ENCODE measurements around the gene MGP.

Gene MGP

DNA sequence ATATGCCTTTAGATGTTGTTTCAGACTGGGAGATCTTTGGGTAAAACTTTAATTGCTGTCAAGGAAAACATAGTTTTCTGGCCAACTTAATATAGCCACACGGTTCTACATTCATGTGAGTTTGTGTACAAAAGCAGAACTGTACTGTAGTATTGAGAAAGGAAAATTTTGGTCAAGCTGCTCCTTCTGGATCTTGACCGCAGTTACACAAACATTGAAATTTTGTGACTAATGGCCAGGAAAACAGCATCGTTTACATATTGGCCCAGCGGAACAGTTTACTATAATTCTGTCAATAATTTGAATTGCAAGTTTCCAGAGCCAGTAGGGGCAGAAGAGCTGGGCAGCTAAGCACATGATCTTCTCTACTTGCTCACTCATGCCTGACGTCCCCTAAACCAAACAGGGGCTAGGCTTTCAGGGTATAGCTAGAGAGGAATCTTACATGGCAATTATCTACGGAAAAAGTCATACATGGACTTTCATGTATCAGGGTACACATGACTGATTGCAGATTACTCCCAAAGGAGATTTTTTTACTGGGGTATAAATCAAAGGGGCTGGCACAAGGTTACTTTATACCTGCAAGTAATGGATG, 31.0 kb downstream of the MGP start:
- no peak for DNase-seq

DNA sequence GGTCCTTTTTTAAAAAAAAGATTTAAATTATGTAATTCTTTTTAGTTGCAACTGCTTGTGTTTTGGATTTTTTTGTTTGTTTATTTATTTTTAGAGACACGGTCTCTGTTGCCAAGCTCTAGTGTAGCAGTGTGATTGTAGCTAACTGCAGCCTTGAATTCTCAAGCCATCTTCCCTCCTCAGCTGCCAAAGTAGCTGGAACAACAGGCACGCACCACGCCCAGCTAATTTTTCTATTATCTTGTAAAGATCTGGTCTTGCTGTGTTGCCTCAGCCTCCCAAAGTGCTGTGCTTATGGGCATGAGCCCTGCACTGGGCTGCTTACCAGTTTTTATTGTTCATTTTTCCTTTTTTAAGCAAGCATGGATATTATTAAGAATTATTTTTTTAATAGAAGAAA, 31.7 kb downstream of the MGP start:
- no peak for DNase-seq

DNA sequence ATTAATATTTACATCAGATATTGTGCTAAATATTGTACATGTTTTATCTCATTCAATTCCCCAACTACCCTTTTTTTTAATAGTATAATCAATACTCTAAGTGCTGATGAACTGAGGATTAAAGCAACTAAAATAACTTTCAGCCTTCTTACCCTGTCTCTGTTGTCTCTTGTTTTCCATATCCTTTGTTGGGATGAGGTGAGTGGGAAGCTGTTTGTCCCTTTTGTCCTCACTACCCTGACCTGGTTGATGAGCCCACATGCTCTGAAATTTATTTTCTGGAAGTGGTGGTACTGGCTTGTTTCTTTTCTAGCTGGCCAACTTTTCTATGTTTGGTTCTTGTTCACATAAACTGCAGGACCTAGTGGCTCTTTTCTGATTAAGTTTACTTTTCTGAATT, 32.8 kb downstream of the MGP start:
- DNase-seq, result no peak

DNA sequence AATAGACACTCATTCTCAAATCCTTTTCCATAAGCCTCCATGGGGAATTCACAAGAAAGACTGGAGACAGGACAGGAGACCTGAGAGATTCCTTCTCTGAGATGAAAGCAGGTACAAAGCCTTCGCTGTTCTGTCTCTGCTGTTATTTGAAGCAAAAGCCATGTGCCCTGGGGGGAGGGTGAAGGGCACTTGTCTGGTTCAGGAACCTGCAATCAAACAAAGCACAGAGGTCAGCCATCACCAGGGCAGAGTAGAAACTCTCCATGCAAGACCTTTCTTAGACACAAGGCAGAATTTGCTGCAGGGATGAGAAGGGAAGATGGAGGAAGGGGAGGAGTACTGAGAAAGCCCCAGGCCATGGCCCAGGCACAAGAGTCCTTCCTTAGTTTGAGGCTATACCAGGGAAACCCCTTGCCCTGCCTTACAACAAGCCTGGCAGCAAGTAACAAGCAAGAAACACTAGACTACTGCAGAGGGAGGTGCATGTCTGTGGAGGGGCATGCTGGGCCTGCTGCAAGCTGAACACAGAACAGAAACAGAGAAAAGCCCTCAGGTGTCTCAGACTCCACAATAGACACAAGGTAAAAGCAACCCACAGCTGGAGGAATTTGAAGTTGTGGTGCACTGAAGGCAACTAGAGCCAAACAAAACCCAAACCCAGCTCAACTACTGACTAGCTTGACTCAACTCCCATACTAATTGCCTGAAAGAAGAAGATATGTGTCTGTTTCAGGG, 34.6 kb downstream of the MGP start:
- no peak for DNase-seq

DNA sequence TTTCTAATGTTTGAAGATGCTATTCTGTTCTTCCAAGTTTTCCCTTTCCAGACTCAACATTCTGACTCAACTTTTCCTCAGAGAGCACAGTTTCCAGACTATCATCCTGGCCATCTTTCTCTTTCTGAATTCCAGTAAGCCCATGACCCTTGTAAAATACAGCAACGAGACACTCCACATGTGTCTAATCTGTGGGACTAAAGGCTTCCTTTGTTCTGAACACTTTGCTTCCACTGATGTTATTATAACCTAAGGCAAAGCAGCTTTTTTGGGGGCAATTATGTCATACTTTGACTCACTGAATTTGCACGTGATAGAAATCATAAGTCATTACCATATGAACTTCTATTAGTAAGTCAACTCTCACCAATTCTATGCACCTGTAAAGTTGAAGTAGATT, 36.0 kb downstream of the MGP start:
- DNase-seq, result no peak

DNA sequence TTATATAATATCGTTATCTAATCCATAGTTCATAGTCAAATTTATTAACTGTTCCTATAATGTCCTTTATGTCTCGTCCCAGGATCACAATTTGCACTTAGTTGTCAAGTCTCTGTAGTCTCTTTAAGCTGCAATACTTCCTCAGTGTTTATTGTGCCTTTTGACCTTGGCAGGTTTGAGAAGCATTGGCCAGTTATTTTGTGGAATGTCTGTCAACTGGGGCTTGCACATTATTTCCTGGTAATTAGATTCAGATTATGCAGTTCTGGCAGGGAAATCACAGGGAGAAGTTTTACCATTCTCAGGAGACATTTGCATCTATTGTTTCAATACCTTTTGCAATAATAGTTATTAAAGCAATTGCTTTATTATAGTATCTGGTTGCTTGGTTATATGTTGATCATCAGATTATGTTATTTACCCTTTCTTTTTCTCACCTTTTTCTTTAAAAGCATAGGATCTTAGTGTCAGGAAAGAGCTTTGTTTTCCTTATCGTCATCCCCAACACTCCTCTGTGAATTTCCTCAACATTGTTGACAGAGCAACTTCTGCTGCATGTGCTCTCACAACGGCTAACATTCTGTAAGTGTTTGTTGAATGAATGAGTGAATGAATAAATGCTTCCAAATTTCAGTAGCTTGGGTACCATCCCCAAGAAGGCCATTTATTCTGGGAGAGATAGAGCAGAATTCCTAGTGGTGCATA, 38.6 kb downstream of the MGP start:
- no peak for DNase-seq

DNA sequence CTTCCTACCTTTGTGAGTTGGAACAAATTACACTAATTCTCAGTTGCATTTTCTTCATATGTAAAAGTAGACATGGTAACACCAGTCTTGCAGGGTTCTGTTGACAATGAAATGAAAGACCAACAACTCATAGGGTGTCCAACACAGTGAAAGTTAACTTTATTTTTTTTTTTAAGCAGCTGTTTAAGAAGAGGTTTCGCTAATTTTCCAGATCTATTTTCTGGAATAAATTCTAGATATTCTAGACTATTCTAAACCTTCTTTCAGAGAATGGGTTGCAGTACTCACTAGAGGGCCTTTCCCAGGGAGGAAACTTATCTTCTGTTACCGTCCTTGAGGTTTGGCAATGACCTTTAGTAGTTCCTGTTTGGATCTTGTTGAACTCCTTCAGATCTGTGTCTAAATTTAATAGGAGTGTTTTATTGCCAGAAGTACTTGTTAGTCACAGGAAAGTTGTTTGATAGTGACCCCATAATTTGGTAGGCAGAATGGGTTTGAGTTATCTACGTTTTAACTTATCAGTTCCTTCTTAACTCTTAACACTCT, 39.5 kb downstream of the MGP start:
- no peak for DNase-seq

DNA sequence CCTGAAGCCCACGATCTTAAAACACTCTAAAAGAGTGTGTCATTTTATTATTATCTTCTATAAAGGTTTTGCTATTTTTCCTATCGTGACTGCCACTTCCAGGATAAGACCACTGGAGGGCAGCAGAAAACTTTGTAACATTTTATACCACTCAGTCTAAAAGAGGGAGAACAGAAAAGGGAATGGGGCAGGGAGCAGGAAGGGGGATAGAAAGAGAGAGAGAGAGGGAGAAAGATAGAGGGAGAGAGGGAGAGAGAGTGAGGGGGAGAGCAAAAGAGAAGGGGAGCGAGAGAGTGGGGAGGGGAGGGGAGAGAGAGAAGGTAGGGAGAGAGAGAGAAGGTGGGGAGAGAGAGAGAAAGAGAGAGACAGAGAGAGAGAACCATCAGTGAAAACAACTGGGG, 40.3 kb downstream of the MGP start:
- DNase-seq, result peak; percentile 21

DNA sequence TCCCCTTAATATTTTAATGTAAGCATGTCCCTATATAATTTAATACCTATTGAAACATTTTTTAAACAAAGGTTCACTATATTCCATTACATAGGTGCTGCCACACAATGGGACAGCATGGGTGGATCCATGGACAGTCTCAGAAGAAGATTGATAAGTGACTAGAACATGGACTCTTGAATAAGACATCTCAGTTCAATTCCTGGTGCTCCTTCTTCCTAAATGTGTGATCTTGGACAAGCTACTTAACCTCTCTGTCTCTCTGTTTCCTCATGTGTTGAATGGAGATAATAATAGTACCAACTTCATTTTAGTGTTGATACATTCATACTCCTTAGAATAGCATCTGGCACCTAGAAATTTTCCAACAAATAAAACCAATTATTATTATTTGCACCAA, 41.3 kb downstream of the MGP start:
- no peak for DNase-seq

DNA sequence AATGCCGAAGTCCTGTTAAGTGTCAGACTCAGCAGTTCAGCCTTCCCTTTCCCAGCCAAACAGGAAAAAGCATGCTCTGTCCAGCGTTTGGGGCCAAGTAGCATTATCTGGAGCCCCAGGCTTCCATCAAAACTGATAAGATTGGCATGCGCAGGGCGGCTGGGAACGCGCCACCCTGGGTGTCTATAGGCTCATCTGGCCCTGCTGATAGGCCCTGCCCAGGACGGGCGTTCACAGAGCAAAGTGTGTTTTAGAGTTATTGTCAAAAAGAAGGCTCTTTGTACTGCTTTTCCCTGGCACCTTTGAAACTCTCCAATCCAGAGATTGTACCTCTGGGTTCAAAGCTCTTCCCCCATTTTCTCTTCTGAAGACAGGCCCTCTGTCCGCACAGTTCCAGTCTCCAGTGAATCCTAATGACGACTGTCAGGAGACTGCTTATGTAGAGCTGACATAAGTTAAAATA, 42.2 kb downstream of the MGP start, which contains the start of gene ART4:
ART4 (minus strand) TSS at position 102 of the 463 bp plus-strand sequence. CDS start 413 bp downstream, outside the sequence.
- no peak for DNase-seq

DNA sequence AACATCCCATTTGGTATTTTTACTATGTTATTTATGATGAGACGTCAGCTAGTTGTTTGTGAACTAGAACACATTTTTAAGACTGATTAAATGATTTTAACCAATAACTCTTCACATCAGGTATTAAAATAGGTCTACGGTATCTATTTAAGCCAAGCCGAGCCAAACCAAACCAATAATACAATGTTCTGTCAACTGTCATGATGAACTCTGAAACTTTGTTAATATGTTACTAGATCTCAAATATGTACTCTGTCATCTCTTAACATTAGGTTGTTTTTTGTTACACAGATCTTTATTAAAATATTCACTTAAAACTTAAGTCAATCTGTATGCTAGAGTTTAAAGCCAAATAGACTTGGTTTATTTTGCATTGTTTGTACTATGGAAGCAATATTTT, 43.3 kb downstream of the MGP start:
- DNase-seq, result no peak

DNA sequence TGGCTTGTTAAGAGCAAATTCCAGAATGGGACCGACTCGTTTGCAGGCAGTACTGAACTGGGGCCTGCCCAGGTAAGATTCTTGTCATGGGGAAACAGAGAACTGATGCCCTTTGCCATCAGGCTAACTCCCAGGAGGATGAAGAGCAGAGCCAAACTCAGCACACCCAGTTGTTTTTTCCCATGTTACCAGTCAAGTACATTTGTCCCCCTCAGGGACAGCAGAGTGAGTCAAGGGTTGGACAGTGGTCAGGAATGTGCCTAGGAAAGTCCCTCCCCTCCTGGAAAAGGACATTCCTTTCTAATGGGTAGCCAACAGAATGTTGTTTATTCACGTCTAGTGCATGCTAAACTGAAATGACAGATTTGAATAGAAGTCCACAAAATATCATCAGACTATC, 43.9 kb downstream of the MGP start:
- DNase-seq, result no peak

DNA sequence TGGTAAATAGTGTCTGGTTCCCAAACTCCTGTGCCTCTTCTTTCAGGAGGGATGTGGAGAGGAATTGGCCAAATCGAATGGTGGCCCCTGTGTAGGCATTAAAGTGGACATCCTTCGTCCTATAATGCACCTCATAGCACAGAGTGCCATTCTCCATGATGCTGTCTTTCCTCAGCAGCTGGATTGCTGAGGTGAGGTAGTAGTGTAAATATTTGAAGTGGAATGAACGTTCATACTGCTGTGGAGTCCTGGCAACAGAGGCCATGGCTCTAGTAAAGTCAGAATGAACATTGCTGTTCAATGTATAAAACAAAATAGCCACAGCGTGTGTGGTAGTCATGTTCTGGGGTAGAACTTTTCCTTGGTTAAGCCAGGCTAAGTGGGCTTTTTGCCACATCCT, 45.0 kb downstream of the MGP start:
- no peak for DNase-seq

DNA sequence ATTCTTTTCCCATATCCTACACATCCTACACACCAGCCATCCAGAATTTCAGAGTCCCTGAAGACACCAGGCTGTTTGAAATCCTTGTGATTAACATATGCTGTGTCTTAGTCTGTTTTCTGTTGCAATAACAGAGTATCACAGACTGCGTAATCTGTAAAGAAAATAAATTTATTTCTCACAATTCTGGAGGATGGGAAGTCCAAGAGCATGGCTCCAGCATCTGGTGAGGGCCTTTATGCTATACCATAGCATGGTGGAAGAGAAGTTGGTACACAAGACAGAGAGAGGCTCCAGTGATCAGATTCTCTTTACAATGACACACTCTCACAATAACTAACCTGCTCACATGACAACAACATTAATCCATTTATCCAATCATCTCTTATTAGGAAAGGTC, 46.4 kb downstream of the MGP start:
- no peak for DNase-seq

DNA sequence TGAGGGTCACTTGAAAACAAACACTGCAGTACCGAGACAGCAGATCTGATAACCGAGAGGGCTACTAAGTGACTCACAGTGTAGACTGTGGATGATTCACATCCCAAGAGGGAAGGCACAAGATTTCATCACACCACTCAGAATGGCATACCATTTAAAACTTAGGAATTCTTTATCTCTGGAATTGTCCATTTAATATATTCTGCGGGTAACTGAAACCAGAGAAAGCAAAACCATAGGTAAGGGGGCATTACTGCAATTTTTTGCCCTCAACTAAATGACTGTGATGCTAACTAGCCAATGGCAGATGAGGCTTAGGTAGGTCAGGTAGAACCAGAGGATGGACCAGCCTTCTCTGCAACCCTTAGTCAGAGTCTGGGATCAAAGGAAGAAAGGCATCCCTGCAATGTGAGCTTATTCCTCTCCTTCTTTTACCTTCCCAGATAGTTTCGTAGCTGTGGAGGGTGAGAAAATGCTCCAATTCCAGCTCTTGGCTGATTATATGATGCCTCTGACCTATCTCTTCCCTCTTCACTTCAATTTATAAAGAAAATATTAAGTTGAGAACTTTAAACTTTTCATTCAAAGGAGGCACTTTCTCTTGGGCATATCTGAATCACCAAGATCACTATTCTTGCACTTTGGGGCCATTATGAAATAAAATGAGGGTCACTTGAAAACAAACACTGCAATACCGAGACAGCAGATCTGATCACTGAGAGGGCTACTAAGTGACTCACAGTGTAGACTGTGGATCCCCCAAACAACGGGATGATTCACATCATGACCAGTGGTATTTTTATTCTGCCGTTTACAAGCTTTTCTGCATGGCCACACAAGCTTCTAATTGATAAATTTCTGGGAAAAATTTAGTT, 49.1 kb downstream of the MGP start:
- no peak for DNase-seq

DNA sequence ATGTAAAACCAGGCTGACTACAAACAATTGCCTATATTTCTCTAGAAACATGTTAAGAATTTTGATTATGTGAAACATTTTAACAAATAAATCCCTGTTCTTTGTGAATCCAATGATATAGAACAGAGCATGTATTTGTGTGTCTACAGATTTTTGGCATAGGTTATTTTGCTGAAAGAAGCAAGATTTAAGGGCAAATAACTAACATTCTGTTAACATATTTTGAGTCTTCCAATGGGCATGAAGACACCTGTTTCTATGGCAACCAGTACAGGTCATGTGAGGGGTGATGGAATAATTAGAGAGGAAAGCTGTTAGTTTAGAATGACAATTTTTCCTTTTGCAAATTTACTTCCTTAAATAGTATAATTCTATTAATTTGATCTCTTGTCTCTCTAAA, 51.1 kb downstream of the MGP start:
- DNase-seq, result no peak

DNA sequence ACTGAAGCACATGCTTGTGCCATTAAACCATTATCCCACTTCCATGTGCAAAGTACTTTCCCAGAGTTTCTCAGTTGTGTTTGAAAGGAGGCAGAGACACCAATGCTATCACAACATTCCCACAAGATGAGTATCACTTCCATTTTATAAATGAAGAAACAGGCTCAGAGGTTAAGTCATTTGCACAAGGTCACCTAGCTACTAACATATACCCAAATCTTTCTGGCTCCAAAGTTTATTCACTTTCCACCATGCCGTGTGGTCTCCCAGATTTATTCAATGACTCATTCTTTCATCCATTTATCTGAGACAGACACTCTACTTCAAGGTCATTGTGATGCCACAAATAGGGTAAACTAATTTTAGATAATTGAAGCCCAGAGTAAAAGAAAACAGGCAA, 51.7 kb downstream of the MGP start:
- no peak for DNase-seq

DNA sequence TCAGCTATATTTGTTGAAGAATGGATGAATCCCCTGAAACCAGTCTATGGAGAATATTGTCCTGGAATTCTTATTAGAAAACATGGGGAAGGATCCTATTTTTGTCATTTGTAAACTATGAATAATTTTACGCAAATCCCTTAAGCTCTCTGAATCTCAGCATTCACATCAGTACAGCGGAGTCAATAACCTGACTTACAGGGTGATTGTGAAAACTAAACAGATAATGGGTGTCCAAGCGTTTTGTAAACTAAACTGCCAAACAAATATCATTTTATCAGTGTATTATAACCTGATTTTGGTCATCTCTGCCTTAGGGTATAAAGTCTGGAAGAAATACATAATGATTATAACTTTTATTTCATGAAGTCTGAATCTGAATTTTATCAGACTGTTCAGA, 52.3 kb downstream of the MGP start:
- DNase-seq, result no peak
